Erythroblast (primary cell): ENCODE measurements around the gene GNG7.

Source experiments
- GATA1 ChIP-seq: IDR thresholded peaks from 2 replicates; pipeline ENCODE4 v1.6.1; 2011; ENCODE audit warnings: low read depth, mild to moderate bottlenecking, control low read depth, low read length, moderate library complexity
- POLR2A ChIP-seq: IDR thresholded peaks from 2 replicates; pipeline ENCODE4 v1.6.1; 2011; ENCODE audit warnings: mild to moderate bottlenecking, low read length

DNA sequence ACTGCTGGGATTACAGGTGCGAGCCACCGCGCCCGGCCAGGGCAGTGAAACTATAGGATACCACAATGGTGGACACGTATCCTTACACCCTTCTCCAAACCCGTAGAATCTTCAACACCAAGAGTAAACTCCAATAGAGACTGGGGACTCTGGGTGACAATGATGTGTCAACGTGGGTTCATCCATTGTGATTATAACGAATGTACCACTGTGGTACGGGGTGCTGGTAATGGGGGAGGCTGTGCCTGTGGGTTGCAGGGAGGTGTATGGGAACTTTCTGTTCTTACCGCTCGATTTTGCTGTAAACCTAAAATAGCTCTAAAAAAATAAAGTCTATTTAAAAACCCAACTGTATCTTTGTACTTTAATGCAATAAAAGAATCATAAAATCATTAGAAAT lies 11.6 kb downstream of the GNG7 start:
- TF ChIP-seq POLR2A, result no peak
- no peak for TF ChIP-seq GATA1
